Stimulated activated naive CD8-positive, alpha-beta T cell treated with anti-CD3 and anti-CD28 coated beads, Interleukin-15, amount 100 ng/mL, for 72 hours (primary cell): Measurements from ENCODE around the gene ILKAP.

Source experiments
- ATAC-seq: fragments of 150-1000 bp; cut with Tn5 transposase; 2 replicates; pipeline ENCODE4 v1.10.0; 2021; ENCODE audit warnings: mild to moderate bottlenecking, moderate library complexity
- DNase-seq, 2 donors: peaks; one replicate each; pipeline ENCODE4 v3.0.0; 2021 to 2022
- H3K27ac Mint-ChIP-seq, 2 donors: one replicate each; pipeline ENCODE4 v1.8.0; 2022; ENCODE audit warnings: mild to moderate bottlenecking in 2 of 2, mixed read lengths in 2 of 2, moderate library complexity in 2 of 2
- H3K27me3 Mint-ChIP-seq: one replicate; pipeline ENCODE4 v1.8.0; 2022; ENCODE audit warnings: mixed read lengths
- H3K4me1 Mint-ChIP-seq: one replicate; pipeline ENCODE4 v1.8.0; 2022; ENCODE audit warnings: mild to moderate bottlenecking, mixed read lengths
- H3K4me3 Mint-ChIP-seq, 2 donors: one replicate each; pipeline ENCODE4 v1.8.0; 2022; ENCODE audit warnings: mild to moderate bottlenecking in 2 of 2, mixed read lengths in 2 of 2, moderate library complexity in 1 of 2
- H3K9me3 Mint-ChIP-seq, 2 donors: one replicate each; pipeline ENCODE4 v1.8.0; 2022; ENCODE audit warnings: mixed read lengths in 2 of 2

ILKAP gene

DNA sequence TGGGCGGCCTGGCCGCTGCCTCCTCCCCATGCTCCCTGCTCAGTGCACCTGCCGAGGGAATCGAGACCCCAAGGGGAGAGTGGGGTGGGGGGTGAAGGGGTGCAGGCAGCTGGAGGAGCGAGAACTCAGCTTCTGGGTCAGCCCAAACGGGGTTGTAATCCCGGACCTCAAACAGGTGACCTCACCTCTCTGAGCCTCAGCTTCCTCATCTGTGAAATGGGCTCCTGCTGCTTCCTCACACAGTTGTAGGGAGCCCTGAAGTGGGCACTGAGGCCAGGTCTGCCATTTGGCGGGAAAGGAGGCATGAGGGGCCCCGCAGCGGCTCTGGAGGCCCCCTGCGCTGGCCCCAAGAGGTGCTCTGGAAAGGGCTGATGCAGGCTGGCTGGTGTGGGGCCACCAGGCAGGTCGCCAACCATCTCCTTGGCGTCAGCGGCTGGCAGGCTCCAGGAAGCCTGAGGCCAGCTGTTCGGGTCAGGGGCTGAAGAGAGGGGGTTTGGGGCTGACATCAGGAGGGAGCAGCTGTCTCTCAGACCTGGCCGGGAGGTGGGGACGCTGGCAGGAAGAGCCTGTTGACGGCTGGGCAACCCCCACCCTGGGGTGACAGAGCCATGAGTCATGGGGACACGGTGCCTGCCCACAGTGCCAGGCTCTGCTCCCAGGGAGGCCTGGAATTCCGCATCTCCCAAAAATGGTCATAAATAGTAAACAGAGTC, 60.1 kb downstream of the ILKAP start:
- no peak for ATAC-seq
- Mint-ChIP-seq H3K27ac (no peak overlapping the region), H3K4me3 (no peak overlapping the region), H3K9me3 (no peaks in the 10 kb centered on the region), H3K27me3 (no peaks in the 10 kb centered on the region), H3K4me1 (peaks cover 18% of the 10 kb centered on the region)
- no peak for DNase-seq

DNA sequence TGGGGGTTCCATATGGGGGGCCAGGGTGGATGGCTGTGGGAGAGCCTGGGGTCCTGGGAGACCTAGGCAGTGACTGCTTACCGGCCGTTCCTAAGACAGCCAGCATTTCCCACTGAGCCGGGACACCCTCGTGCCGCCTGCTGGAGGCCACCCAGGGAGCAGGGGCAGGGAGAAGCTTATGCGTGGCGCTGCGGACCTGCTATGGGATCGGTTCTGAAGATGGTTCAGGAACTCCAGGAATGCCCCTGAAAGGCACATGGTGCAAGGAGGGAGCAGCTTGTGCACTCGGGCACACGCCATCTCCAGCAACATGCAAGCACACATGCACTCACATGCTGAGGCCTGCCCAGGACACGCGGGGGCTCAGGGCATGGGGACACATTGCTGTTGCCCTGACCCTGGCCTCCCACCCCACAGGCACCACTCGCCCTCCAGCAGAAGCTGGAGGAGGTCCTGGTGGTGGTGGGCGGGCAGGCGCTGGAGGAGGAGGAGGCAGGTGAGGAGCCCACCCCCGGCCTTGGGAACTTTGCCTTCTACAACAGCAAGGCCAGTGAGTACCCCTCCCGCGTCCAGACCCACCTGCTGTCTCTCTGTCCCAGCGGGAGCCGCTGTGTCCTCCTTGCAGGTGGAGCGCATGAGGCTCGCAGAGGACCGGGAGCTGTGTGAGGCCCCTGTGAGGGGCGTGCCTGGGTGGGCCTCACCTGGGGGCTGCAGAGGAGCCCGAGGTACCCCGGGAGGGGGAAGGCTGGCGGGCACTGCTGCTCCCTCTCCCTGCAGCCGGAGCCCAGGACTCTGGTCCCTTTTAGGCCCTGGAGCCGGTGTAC, 60.9 kb downstream of the ILKAP start:
- no peak for ATAC-seq
- Mint-ChIP-seq H3K9me3 (no peaks in the 10 kb centered on the region), H3K27me3 (no peaks in the 10 kb centered on the region), H3K27ac (peak overlapping the region in 1 of 2 donors; percentile 80), H3K4me1 (peaks cover 18% of the 10 kb centered on the region), H3K4me3 (no peak overlapping the region)
- DNase-seq, result no peak

DNA sequence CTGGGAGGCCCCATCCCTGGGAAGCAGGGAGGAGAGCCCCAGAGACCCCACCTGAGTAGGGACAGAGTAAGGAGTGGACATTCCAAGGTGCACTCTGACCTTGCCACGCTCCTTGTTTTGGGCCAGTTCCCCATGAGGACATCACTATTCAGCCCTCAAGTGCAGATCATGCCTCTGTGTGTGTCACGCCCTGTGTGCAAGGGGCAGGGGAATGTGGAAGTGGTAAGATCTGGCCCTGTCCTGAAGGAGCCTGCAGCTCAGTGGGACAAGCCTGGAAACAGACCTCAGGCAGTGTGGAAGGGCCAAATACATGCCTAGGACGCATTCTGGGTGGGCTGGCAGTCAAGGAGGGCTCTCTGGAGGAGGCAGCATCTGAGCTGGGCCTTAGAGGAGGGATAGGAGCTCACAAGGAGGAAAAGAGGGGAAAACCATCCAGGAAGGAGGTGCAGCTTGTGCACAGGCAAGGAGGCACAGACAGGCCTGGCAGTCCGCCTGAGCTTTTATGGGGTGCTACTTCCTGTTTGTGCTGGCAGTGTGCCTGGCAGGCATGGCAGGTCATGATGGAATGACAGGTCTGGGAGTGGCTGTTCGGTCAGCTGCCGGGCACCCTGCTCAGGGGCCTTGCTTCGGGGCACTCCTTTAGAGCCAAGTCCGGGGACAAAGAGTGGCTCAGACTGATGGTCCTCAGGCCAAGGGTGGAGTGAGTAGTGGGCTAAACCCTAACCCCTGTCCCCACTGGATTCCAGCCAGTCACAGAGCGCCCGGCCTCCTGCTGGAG, 61.8 kb downstream of the ILKAP start:
- Mint-ChIP-seq H3K27me3 (no peaks in the 10 kb centered on the region), H3K27ac (peak overlapping the region in 1 of 2 donors; percentile 27), H3K4me3 (no peak overlapping the region), H3K4me1 (peaks cover 18% of the 10 kb centered on the region), H3K9me3 (no peaks in the 10 kb centered on the region)
- DNase-seq, result no peak
- ATAC-seq, result no peak

DNA sequence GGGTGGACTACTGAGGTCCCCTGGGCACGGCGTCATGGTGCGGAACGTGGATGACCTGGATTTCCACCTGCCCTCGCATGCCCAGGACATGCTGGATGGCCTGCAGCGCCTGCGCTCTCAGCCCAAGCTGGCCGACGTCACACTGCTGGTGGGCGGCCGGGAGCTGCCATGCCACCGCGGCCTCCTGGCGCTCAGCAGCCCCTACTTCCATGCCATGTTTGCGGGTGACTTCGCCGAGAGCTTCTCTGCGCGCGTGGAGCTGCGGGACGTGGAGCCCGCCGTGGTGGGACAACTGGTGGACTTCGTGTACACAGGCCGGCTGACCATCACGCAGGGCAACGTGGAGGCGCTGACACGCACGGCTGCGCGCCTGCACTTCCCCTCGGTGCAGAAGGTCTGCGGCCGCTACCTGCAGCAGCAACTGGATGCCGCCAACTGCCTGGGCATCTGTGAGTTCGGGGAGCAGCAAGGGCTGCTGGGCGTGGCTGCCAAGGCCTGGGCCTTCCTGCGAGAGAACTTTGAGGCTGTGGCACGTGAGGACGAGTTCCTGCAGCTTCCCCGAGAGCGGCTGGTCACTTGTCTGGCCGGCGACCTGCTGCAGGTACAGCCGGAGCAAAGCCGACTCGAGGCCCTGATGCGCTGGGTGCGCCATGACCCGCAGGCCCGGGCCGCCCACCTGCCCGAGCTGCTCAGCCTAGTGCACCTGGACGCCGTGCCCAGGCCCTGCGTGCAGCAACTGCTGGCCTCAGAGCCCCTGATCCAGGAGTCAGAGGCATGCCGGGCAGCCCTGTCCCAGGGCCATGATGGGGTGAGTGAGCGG, 62.6 kb downstream of the ILKAP start:
- peaks cover 18% of the 10 kb centered on the region for H3K4me1 Mint-ChIP-seq
- no peak overlapping the region for H3K4me3 Mint-ChIP-seq
- H3K27ac Mint-ChIP-seq, result no peak overlapping the region
- H3K27me3 Mint-ChIP-seq, result no peaks in the 10 kb centered on the region
- no peaks in the 10 kb centered on the region for H3K9me3 Mint-ChIP-seq
- no peak for ATAC-seq
- no peak for DNase-seq

DNA sequence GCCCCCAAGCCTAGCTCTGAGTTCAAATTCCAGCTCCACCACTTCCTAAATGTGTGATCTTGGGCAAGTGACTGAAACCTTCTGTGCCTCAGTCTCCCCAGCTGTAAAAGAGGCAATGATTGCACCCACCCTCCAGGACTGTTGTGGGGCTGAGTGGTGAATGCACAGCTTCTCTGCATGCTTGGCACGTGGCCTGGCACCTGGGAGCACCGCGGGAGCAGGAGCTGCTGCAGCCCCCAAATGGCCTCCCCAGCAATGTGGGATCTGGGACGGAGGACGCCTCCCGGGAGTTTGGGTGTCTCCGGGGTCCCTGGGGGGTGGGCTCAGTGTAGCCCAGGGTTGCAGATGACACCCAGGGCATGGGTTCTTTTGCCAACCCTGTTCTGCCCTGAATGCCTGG, 63.5 kb downstream of the ILKAP start:
- Mint-ChIP-seq H3K27me3 (no peaks in the 10 kb centered on the region), H3K4me1 (peaks cover 18% of the 10 kb centered on the region), H3K4me3 (no peak overlapping the region), H3K9me3 (no peaks in the 10 kb centered on the region), H3K27ac (no peak overlapping the region)
- ATAC-seq, result no peak
- DNase-seq, result no peak

DNA sequence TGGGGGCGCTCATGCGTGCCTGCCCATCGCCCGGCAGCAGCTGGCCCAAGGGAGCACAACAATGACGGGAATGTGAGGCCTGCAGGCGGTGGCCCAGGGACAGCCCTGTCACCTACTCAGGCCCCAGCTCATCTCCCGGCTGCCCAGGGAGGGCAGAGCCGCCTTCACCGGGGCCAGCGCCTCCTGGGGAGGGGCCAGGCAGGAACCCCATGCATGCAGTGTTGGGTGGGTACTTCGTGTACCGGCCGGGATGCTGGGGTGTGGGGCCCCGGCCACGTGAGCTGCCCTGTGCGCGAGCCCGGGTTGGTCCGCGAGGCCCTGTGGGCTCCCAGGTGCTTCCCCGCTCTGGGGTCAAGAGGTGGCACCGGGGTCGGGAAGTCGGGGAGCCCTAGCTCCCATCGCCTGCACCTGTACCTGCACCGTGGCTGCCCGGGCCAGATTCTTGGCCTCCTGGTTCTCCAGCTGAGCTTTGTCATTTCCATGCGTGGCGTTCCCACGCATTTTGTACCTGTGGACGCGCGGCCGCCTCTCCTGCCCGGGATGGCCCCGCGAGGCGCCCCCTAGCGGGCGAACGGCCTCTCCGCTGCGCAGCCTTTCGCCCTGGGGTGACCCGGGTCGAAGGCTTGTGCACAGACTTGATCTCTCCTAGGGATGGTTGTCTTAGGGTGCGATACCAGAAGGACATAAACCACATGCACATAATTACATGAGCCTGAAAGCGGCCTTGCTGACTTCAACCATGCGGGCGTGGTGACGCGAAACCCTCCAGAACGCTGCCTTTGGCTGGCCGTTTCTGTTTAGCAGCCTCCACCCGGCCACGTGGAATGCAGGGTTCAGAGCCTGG, 64.1 kb downstream of the ILKAP start:
- H3K27ac Mint-ChIP-seq, result no peak overlapping the region
- H3K4me1 Mint-ChIP-seq, result peaks cover 18% of the 10 kb centered on the region
- H3K4me3 Mint-ChIP-seq, result peak overlapping the region in 1 of 2 donors; percentile 54
- H3K27me3 Mint-ChIP-seq, result no peaks in the 10 kb centered on the region
- no peaks in the 10 kb centered on the region for H3K9me3 Mint-ChIP-seq
- DNase-seq, result peak in 1 of 2 donors; percentile 42
- ATAC-seq, result peak; percentile 51

DNA sequence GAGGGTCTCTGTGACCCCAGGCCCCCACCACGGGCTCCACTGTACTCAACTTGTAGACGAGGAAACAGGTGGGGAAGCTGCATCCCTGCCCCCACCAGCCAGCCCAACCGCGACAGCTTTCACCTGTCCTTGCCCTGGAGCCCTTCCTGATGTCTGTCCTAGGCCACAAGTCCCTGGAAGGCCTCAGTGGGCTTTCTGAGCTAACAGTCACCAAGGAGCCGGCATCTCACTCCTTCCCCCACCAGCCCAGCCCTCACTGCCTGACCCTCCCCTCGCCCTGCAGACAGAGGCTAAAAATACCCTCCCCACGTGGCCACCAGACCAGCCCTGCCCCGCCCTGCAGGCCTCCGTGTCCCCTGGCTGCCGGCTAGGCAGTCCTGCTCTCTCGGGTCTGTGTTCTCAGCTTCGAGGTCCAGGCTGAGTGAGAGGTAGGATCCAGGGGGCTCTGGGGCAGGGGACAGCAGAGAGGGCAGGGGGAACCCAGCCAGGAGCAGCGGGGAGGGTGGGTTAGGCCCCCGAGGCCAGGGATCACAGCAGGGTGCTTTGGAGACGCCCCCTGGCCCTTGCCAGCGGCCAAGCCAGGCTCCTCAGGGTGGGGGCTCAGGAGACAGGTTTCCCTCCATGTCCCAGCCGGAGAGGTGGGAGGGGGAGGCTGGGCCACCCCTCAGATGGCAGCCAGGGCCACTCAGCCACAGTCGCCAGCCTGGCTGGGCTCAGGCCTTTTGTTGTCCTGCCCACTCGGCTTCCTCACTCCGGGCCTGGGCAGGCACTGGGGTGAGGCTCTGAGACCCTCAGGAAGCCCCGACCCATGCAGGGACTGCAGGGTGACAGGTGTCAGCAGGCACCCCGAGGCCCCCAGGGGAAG, 64.9 kb downstream of the ILKAP start, which contains the start of gene KLHL30:
Gene KLHL30, plus strand, starts transcription at position 338 of the 865 bp plus-strand sequence. CDS start 2,087 bp downstream, outside the sequence.
- peaks cover 14% of the 10 kb centered on the region for H3K4me1 Mint-ChIP-seq
- DNase-seq, result no peak
- no peaks in the 10 kb centered on the region for H3K27me3 Mint-ChIP-seq
- peak; percentile 6 for ATAC-seq
- H3K4me3 Mint-ChIP-seq, result peak within 1 kb of the TSS in 1 of 2 donors; percentile 54
- H3K27ac Mint-ChIP-seq, result no peak within 1 kb of the TSS
- H3K9me3 Mint-ChIP-seq, result no peaks in the 10 kb centered on the region

DNA sequence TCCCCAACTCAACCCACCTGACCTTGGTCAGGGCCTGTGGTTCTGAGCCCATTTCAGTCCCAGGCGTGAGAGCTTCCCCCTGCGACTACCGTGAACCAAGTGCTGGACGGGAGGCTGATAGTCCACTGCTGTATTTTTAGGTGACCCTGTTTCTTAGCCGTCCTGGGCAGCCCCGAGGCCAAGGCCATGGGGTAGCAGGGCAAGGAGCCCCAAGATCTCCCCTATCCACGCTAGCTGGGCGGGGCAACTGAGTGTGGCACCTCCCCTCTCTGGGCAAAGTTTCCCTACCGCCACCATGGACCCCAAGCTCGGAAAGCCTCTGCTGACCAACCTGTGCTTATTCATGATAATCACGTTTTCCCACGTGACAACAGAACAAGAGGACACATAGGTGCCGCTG, 65.6 kb downstream of the ILKAP start:
- Mint-ChIP-seq H3K27me3 (no peaks in the 10 kb centered on the region), H3K4me3 (no peak overlapping the region), H3K4me1 (peaks cover 11% of the 10 kb centered on the region), H3K27ac (no peak overlapping the region), H3K9me3 (no peaks in the 10 kb centered on the region)
- DNase-seq, result no peak
- ATAC-seq, result no peak

DNA sequence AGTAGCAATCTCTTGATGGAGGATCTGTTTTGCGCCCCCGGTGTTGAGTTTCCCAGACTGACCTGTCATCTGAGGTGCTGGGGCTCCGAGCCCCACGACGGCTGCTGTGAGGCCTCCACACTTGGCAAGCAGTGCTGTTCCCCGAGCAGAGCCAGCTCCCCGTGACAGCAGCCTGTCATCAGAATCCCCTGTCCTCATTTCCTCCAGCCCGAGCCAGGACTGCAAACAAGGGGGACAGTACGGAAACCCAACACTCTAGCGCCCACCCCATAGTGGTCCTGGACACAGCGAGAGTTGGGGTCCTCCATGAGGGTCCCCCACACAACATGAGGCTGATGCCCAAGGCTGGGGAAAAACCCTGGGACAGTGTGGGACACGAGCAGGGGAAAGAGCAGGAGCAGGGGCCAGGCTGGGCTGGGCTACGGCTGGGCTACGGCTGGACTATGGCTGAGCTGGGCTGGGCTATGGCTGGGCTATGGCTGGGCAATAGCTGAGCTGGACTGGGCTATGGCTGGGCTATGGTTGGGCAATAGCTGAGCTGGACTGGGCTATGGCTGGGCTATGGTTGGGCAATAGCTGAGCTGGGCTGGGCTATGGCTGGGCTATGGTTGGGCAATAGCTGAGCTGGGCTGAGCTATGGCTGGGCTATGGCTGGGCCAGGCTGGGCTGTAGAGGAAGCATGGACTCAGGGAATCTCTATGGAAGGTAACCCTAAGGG, 66.5 kb downstream of the ILKAP start:
- H3K4me1 Mint-ChIP-seq, result peaks cover 10% of the 10 kb centered on the region
- no peaks in the 10 kb centered on the region for H3K9me3 Mint-ChIP-seq
- no peak overlapping the region for H3K4me3 Mint-ChIP-seq
- H3K27me3 Mint-ChIP-seq, result no peaks in the 10 kb centered on the region
- DNase-seq (no peak), ATAC-seq (no peak)
- no peak overlapping the region for H3K27ac Mint-ChIP-seq

DNA sequence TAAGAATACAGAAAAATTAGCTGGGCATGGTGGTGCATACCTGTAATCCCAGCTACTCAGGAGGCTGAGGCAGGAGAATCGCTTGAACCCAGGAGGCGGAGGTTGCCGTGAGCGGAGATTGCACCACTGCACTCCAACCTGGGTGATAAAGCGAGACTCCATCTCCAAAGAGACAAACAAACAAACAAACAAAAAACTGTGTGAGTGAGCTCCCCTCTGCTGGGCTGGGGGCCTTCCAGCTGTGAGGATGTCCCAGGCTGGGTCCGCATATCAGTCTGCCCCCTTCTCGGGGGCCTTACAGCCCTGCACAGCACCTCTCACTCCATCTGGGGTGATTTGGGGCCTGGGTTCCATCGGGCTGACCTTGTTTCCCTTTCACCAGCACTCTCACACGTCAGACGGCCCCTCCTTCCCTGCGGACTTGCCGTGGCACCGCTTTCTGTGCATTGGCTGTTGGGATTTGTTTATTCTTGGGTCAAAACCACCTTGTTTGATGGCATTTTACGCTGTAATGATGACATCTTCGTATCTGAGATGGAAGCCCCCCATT, 67.8 kb downstream of the ILKAP start:
- ATAC-seq (no peak), DNase-seq (no peak)
- Mint-ChIP-seq H3K27me3 (no peaks in the 10 kb centered on the region), H3K9me3 (no peaks in the 10 kb centered on the region), H3K4me3 (no peak overlapping the region), H3K27ac (no peak overlapping the region), H3K4me1 (no peaks in the 10 kb centered on the region)

DNA sequence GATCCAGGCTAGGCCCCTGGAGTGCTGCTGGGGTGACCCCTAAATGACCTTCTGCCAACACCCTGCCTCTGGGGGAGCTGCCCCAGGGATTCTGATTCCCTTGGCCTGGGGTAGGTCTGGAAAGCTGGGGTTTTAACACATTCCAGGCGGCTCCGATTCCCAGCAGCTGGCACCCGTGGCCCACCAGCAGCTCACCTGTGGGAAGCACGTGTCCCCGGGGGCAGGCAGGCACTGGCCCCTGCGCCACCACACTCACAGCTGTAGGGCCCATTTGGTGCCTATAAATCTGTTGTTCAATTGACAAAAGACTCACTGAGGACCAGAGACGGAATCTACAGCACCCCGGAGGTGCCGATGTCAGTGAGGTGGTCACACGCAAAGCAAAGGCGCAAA, 69.1 kb downstream of the ILKAP start:
- H3K4me3 Mint-ChIP-seq, result no peak overlapping the region
- H3K9me3 Mint-ChIP-seq, result no peaks in the 10 kb centered on the region
- ATAC-seq, result no peak
- no peak overlapping the region for H3K27ac Mint-ChIP-seq
- no peaks in the 10 kb centered on the region for H3K27me3 Mint-ChIP-seq
- H3K4me1 Mint-ChIP-seq, result no peaks in the 10 kb centered on the region
- DNase-seq, result no peak

DNA sequence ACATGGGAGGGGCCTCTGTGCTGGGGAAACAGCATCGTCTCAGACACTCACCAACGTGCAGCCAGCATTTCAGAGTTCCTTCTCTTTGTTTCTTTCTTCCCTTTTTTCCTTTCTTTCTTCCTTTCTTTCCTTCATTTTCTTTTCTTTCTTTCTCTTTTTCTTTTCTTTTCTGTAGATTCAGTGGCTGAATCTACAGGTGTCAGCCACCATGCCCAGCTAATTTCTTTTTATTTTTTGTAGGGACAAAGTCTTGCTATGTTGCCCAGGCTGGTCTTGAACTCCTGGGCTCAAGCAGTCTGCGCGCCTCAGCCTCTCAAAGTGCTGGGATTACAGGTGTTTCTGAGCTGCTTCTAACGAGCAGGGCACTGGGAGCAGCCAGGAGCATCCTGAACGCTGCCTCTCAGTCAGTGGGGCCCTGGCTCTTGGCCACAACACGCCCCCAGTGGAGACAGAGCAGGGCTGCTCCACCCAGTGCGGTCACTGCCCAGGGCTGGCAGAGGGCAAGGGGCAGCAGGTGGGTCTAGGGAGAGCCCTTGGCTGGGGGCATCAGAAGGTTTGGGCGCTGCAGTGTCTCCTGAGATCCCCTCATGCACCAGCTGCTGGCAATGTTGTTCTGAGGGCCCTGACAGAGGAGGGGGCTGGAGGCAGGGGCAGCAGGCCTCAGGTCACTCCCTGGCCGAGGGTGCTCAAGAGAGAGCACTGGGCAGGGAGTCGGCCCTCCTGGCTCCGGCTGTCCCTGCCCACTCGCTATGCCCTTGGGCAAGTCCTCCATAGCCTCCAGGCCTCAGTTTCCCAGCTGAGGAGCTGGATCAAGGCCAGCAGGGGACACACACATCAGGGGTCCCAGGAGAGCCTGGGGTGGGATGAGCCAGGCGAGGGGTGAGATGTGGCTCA, 69.7 kb downstream of the ILKAP start:
- H3K9me3 Mint-ChIP-seq, result no peaks in the 10 kb centered on the region
- H3K27me3 Mint-ChIP-seq, result no peaks in the 10 kb centered on the region
- H3K4me3 Mint-ChIP-seq, result no peak overlapping the region
- no peaks in the 10 kb centered on the region for H3K4me1 Mint-ChIP-seq
- ATAC-seq (no peak), DNase-seq (no peak)
- no peak overlapping the region for H3K27ac Mint-ChIP-seq
